T-helper 9 cell (primary cell): ENCODE data around the gene DDOST.

Source experiments
- DNase-seq: peaks from one replicate; pipeline ENCODE4 v3.0.0-alpha.2; 2020
- total RNA-seq, 2 donors: gene quantifications; one replicate each; lab custom pipeline; 2026; lab: John Stamatoyannopoulos, UW

The DDOST gene
- total RNA-seq, result 90.3 to 167 reads per million in 2 donors

GRCh38 chr1:20661207-20662109 lies at the start of gene DDOST:
Gene DDOST, minus strand, starts transcription at chr1:20661369. Its CDS starts 19 bp downstream, at chr1:20661350.
- DNase-seq, result peak; percentile 87

- DNase-seq, result no peak
Observed at GRCh38 chr1:20710469-20711284, 49.5 kb upstream of the DDOST start.

DNA sequence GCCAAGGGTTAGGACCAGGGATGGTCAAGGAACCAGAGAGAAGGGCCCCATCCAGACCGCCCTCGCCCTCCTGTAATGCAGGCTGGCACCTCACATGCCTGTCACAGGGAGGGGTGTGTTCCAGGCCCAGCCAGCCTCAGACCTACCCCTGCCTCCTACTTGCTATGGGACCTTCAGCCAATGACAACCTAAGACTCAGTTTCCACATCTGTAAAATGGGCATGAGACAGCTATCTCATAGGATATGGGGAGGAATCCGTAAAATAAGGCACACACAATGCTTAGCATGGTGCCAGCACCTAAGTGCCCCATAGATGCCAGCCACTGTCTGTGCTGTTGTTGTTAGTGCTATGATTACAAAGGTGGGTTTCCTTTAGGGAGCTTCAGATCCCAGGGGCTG lies 48.7 kb upstream of the DDOST start:
- no peak for DNase-seq

DNA sequence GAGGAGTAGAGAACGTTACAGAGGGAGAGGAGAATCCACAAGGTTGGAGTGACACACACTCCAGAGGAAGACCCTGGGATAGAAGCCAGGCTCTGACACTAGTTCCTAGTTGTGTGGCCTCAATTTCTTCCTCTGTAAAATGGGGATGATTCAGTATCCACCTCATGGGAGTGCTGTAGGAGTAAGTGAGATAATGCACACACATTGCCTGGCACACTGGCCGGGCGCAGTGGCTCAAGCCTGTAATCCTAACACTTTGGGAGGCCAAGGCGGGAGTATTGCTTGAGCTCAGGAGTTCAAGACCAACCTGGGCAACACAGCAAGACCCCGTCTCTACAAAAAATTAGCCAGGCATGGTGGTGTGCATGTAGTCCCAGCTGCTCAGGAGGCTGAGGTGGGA lies 47.7 kb upstream of the DDOST start:
- no peak for DNase-seq

DNA sequence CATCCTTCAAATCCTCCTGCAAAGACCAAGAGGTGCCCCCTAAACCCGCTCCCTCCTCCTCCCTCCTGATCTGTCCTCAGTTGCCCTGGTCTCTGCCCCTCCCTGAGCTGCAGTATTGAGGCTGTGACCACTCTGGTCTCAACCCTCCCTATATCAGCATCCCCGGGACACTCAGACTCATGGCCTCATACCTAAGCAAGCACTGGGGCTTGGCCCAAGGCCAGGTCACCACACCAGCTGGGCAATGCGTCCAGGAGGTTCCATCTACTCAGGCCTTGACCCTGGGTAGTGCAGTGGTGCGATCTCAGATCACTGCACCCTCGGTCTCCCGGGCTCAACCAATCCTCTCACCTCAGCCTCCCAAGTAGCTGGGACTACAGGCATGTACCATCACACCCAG lies 46.9 kb upstream of the DDOST start:
- no peak for DNase-seq

GRCh38 chr1:20706841-20707240 lies 45.7 kb upstream of the DDOST start:
- DNase-seq, result no peak

GRCh38 chr1:20705203-20705755 lies 44.1 kb upstream of the DDOST start:
- no peak for DNase-seq

DNA sequence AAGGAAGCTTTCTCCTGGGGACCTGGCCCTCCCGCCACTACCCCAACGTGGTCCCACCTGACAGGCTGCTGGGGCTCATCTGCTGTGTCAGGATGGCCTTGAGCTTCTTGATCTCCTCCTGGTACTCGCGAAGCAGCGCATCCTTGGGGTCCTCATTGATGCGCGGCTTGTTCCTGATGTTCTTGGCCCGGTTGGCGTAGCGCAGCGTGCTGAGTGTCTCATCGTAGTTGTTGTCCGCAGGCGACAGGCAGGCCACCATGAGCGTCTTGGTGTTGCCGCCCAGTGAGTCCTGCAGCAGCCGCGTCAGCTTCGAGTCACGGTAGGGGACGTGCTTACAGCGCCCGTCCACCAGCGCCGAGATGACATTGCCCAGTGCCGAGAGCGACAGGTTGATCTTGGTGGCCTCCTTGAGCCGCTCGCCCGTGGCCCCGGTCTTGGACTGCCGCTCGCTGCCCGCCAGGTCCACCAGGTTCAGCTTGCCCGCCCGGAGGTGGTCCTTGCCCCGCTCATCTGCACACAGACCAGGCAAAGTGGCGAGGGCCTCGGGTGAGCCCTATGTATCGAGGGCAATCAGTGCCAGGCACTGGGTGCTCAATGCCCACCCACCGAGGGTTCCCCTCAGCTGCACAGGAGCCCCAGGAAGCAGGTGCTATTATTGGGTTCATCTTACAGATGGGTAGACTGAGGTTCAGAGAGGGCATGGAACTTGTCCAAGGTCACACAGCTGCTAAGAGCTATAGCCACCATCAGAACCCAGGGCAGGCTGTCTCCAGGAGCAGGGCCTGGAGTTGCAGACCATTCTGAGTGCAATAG lies 43.4 kb upstream of the DDOST start:
- DNase-seq, result no peak

GRCh38 chr1:20703124-20703756 lies 42.1 kb upstream of the DDOST start:
- no peak for DNase-seq

DNA sequence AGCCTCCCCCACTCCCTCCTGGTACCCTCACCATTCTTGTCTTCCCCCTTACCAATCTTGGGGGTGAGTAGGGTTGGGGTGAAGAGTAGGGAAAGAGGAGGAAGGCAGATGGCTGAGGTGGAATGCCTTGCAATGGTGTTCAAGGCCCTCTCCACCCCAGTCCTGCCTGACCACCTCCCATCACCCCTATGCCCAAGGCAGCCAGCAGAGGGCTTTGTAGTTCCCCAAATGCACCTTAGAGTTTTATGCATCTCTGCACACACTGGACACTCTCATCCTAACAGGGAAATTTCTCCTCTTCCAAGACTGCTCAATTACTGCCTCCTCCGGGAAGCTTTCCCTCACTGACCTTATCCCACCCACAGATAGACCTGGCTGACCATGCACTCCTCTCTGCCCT lies 41.2 kb upstream of the DDOST start:
- no peak for DNase-seq

DNA sequence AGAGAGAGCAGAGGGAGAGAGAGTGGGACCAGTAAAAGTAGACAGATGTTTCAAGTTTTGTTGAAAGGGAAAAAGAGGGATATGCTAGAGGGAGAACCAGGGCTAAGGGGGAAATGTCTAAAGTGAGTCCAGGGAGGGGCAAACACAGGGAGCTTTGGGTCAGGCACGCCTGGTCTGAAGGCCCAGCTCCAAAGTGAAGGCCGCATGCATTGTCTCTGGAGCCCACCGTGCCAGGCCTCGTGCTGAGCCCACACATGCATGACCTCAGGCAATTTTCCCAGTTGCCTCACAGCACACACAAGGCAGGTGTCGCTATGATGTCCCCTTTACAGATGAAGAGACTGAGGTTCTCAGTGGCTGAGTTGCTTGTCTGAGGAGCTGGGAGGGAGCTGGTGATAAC lies 40.7 kb upstream of the DDOST start:
- DNase-seq, result no peak

DNA sequence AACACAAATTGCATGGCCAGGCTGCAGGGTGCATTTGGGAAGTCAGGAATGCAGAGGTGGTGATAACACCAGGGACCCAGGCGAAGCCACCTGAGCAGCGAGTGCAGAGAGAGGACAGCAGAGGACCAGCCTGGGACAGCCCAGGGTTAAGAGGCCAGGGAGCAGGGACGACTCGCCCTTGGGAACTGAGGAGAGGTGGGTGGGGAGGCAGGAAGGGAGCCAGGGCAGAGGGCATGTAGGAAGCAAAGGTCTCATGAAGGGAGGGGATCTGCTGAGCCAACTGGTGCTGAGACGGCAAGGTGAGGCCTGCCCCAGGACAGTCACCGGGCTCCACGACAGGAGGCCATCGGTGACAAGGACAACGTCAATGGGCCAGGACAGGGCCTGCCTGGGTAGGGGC lies 40.3 kb upstream of the DDOST start:
- no peak for DNase-seq

GRCh38 chr1:20700636-20701215 lies 39.6 kb upstream of the DDOST start:
- no peak for DNase-seq

DNA sequence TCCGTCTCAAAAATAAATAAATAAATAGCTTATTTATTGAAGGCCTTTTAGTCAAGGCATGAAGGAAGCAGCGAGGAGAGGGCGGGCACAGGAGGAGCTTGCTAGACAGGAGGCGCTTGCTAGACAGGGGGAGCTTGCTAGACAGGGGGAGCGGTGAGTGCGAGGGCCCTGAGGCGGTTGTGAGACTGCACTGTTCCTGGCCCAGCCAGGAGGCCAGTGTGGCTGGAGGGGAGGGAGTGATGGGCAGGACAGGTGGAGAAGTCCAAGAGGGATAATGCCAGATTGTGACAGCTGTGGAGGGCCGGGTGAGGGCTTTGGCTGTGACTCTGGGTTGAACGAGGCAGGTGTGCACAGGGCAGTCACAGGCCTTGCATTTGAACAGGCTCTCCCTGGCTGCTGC lies 38.4 kb upstream of the DDOST start:
- DNase-seq, result no peak

DNA sequence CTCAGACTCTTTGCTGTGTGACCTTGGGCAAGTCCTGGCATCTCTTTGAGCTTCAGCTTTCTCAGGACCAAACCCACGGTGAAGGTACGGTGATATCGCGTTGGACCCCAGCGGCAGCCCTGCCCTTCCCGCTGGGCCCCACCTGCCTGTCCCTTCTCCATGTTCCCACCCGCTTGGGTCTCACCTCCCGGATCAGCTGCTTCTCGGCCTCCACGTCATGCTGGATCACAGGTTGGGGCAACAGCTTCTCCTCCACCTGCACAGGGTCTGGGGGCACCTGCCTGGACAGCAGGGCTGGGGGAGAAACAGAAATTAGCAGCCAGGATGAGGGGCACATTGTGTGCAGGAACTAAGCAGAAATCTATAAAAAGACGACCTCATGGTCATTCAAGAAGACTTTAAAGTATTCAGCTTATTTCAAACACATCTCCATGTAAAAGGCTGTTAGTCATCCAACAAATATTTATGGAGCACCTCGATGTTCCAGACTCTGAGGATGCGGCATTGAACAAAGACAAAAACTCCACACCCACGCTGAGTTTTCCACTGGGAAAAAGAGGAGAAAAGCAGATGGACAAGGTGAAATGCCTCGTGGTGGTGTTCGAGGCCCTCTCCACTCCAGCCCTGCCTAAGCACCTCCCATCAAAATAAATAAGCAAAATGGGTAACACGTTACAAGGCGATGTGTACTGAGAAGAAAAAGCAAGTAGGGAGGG lies 37.2 kb upstream of the DDOST start:
- no peak for DNase-seq

- DNase-seq, result no peak
Observed at GRCh38 chr1:20697563-20697962, 36.4 kb upstream of the DDOST start.

DNA sequence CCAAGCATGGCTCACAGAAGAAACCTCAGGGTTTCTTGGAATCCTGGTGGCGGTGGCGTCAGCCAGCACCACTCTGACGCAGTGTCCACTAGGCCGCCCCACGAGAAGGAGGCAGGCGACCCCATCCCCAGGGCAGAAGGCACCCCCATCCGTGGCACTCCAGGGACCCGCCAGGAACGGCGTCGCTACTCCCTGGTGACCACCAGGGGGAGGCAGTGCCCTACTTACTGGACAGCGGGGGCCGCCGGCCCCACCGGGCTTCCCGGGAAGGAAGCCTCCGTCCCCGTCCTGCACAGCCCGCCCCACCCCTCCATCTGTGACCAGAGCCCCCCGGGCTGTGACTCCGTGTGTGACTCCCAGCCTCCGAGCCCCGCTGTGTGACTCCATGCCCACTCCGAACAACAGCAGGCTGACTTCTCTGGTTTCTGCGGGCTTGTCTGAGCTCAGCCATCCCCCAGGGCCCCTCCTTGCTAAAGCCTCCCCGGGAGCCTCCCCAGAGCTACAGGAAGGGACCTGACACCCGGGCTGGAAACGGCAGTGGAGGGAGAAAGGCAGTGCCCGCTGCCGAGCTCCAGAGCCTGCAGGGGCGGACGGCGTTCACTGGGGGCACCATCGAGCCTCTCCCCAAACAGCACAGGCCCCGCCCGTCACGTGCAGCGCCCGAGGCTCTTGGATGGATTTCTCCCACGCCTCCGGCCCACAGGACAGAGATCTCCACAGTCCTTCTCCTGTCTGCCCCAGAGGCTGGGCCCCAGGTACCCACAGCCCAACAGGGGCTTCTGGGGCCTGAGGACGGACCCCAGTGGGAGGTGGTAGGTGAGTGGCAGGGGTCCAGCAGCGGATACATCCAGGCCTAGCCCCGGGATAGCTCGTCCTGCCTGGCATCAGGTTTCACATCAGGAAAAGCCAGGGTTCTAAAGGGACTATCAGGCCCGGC lies 35.5 kb upstream of the DDOST start:
- DNase-seq, result peak; percentile 65

- DNase-seq, result no peak
Observed at GRCh38 chr1:20695515-20695914, 34.3 kb upstream of the DDOST start.

- DNase-seq, result no peak
Observed at GRCh38 chr1:20693623-20694022, 32.5 kb upstream of the DDOST start.

GRCh38 chr1:20691872-20692271 lies 30.7 kb upstream of the DDOST start:
- no peak for DNase-seq
